ENCODE results near the gene RALY. TPM values are rescaled to one million over a fixed set of nuclear protein-coding genes. Genes with fewer than 3 reads are reported as not detected.

RALY gene
- polyA plus RNA-seq, 12 donors, result 99.5 to 138 (median 116) TPM; not detected in 1

- no peak for DNase-seq
These were observed 80.5 kb downstream of the RALY start for GRCh38 chr20:34074101-34074760.

- no peak for DNase-seq
These were observed 81.9 kb downstream of the RALY start for GRCh38 chr20:34075647-34076046.

- DNase-seq, result no peak
These were observed 83.2 kb downstream of the RALY start for GRCh38 chr20:34076952-34077351.

- DNase-seq, result no peak
These were observed 84.8 kb downstream of the RALY start for GRCh38 chr20:34078540-34078939.

GRCh38 chr20:34079818-34080217, 86.1 kb downstream of the RALY start:
- no peak for DNase-seq

- no peak for DNase-seq
These were observed 88.6 kb downstream of the RALY start for GRCh38 chr20:34082232-34082887.

GRCh38 chr20:34083137-34083536, 89.4 kb downstream of the RALY start:
- no peak for DNase-seq

- DNase-seq, result no peak
These were observed 90.1 kb downstream of the RALY start for GRCh38 chr20:34083781-34084180.

- no peak for DNase-seq
These were observed 90.7 kb downstream of the RALY start for GRCh38 chr20:34084227-34084923.

- no peak for DNase-seq
These were observed 91.9 kb downstream of the RALY start for GRCh38 chr20:34085544-34086040.

- no peak for DNase-seq
These were observed 94.8 kb downstream of the RALY start for GRCh38 chr20:34088305-34089174.

- no peak for DNase-seq
These were observed 95.4 kb downstream of the RALY start for GRCh38 chr20:34089175-34089479.

GRCh38 chr20:34089655-34090345, 96.1 kb downstream of the RALY start:
- DNase-seq, result no peak

- DNase-seq, result no peak
These were observed 96.9 kb downstream of the RALY start for GRCh38 chr20:34090645-34091044.

- no peak for DNase-seq
These were observed 98.0 kb downstream of the RALY start for GRCh38 chr20:34091637-34092200.

GRCh38 chr20:34093895-34094294, 100.2 kb downstream of the RALY start:
- no peak for DNase-seq

GRCh38 chr20:34095825-34096224, 102.1 kb downstream of the RALY start:
- no peak for DNase-seq

GRCh38 chr20:34096699-34097444, 103.2 kb downstream of the RALY start:
- no peak for DNase-seq

- no peak for DNase-seq
These were observed 104.9 kb downstream of the RALY start for GRCh38 chr20:34098570-34098969.

GRCh38 chr20:34099675-34100074, 106.0 kb downstream of the RALY start:
- DNase-seq, result no peak

All from muscle of arm (tissue), 12 donors.